ENCODE data around the gene TARDBP. TPM values are rescaled to one million over a fixed set of nuclear protein-coding genes. Genes with fewer than 3 reads are reported as not detected.
"Not testable (repeated sequence)": the region's sequence is repeated elsewhere in the genome, so short reads cannot be mapped to it uniquely, and the experiment has no call there.

Gene TARDBP
- total and polyA plus RNA-seq, 4 donors = 88.7 to 205 (median 122) TPM

DNA sequence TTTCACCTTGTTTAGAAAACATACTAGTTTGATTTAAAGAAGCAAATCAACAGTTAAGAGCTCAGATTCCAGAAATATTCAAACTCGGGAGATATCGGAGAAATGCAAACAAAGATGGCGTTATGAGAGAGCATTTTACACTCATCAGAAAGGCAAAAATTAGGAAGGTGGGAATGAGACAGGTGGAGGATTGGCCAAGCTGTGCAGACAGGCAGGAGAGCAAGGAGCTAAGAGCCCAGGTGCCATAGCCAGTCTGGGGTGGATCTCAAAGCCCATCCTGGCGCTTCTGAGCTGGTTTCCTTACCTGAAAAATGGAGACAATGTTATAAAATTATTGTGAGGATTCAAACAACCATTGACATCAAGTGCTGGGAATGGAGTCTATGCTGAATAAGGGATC is 19.6 kb upstream of the TARDBP start:
- DNase-seq = no peak
- WGBS, 2 donors = 68 to 86% methylated on average over 4 of the region's 4 CpGs
- TF ChIP-seq, protein P1, sequence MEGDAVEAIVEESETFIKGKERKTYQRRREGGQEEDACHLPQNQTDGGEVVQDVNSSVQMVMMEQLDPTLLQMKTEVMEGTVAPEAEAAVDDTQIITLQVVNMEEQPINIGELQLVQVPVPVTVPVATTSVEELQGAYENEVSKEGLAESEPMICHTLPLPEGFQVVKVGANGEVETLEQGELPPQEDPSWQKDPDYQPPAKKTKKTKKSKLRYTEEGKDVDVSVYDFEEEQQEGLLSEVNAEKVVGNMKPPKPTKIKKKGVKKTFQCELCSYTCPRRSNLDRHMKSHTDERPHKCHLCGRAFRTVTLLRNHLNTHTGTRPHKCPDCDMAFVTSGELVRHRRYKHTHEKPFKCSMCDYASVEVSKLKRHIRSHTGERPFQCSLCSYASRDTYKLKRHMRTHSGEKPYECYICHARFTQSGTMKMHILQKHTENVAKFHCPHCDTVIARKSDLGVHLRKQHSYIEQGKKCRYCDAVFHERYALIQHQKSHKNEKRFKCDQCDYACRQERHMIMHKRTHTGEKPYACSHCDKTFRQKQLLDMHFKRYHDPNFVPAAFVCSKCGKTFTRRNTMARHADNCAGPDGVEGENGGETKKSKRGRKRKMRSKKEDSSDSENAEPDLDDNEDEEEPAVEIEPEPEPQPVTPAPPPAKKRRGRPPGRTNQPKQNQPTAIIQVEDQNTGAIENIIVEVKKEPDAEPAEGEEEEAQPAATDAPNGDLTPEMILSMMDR (IDR thresholded peaks at IDR 0.05; ENCODE audit: control extremely low read depth, extremely low read depth) = no peak
- ATAC-seq (ENCODE audit: insufficient read depth, low FRiP score) = no peak
- Histone ChIP-seq H3K27me3 (ENCODE audit: control insufficient read depth in 3 of 3, insufficient read depth in 3 of 3, low read length in 2 of 3) (no peaks in the 10 kb centered on the region), H3K27ac (ENCODE audit: low read depth in 1 of 2, low read length in 1 of 2) (no peak overlapping the region), H3K4me1 (ENCODE audit: control insufficient read depth in 5 of 5, insufficient read depth in 5 of 5, low read length in 5 of 5) (no peaks in the 10 kb centered on the region), H3K36me3 (ENCODE audit: control insufficient read depth in 4 of 4, insufficient read depth in 4 of 4, low read length in 4 of 4) (no peaks in the 10 kb centered on the region), H3K9ac (ENCODE audit: insufficient read depth in 1 of 2, low read length in 2 of 2) (no peak overlapping the region), H3K4me3 (no peak overlapping the region), H3K9me3 (ENCODE audit: control insufficient read depth in 4 of 4, insufficient read depth in 3 of 4, low read length in 3 of 4) (no peaks in the 10 kb centered on the region)

DNA sequence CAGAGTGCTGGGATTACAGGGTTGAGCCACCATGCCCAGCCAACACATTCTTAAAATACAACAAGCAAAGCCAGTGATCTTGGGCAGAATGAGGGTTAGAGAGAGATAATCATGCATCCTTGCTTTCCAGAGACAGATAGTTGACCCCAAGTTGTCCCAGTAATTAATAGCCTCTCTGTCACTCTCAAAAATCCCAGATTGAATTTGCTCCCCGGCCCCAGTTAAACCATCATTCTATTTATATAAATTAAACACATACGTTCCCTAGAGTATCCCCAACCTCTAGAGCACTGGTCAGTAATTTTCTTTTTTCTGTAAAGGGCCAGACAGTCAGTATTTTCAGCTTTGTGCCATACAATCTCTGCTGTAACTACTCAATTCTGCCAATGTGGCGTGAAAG is 16.4 kb upstream of the TARDBP start:
- Histone ChIP-seq H3K27ac (ENCODE audit: low read depth in 1 of 2, low read length in 1 of 2) (no peak overlapping the region), H3K9me3 (ENCODE audit: control insufficient read depth in 4 of 4, insufficient read depth in 3 of 4, low read length in 3 of 4) (peaks cover 0 to 3% (median 0%) of the 10 kb centered on the region in 4 donors), H3K9ac (ENCODE audit: insufficient read depth in 1 of 2, low read length in 2 of 2) (no peak overlapping the region), H3K36me3 (ENCODE audit: control insufficient read depth in 4 of 4, insufficient read depth in 4 of 4, low read length in 4 of 4) (no peaks in the 10 kb centered on the region), H3K27me3 (ENCODE audit: control insufficient read depth in 3 of 3, insufficient read depth in 3 of 3, low read length in 2 of 3) (no peaks in the 10 kb centered on the region), H3K4me3 (no peak overlapping the region), H3K4me1 (ENCODE audit: control insufficient read depth in 5 of 5, insufficient read depth in 5 of 5, low read length in 5 of 5) (no peaks in the 10 kb centered on the region)
- WGBS, 2 donors = 93 to 97% methylated on average over 3 of the region's 3 CpGs
- DNase-seq (no peak), ATAC-seq (ENCODE audit: insufficient read depth, low FRiP score) (no peak)
- TF ChIP-seq, protein P1 (IDR thresholded peaks at IDR 0.05; ENCODE audit: control extremely low read depth, extremely low read depth) = no peak

DNA sequence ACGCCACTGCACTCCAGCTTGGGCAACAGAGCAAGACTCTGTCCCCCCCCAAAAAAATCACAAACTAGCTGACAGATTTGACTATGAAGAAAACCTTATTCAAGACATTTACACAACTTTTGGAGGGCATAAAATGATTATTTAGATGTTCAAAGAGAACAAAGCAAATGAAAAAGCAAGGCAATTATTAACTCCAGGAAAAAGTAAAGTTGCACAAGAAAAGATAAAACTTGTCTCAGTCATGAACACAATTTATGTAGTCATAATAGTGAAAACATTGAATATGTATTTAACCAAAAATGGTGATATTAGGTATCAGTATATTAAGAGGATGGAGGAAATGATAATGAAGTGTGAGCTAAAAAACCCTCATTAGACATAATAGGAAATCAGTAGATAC is 11.9 kb upstream of the TARDBP start:
- ATAC-seq (ENCODE audit: insufficient read depth, low FRiP score) (no peak), DNase-seq (no peak)
- Histone ChIP-seq H3K27ac (ENCODE audit: low read depth in 1 of 2, low read length in 1 of 2) (no peak overlapping the region), H3K9me3 (ENCODE audit: control insufficient read depth in 4 of 4, insufficient read depth in 3 of 4, low read length in 3 of 4) (peaks cover 0 to 3% (median 0%) of the 10 kb centered on the region in 4 donors), H3K36me3 (ENCODE audit: control insufficient read depth in 4 of 4, insufficient read depth in 4 of 4, low read length in 4 of 4) (no peaks in the 10 kb centered on the region), H3K4me3 (no peak overlapping the region), H3K9ac (ENCODE audit: insufficient read depth in 1 of 2, low read length in 2 of 2) (no peak overlapping the region), H3K27me3 (ENCODE audit: control insufficient read depth in 3 of 3, insufficient read depth in 3 of 3, low read length in 2 of 3) (no peaks in the 10 kb centered on the region), H3K4me1 (ENCODE audit: control insufficient read depth in 5 of 5, insufficient read depth in 5 of 5, low read length in 5 of 5) (no peaks in the 10 kb centered on the region)
- TF ChIP-seq, protein P1 (IDR thresholded peaks at IDR 0.05; ENCODE audit: control extremely low read depth, extremely low read depth) = no peak
- WGBS, 2 donors = 92 to 100% methylated on average over 1 of the region's 1 CpG

DNA sequence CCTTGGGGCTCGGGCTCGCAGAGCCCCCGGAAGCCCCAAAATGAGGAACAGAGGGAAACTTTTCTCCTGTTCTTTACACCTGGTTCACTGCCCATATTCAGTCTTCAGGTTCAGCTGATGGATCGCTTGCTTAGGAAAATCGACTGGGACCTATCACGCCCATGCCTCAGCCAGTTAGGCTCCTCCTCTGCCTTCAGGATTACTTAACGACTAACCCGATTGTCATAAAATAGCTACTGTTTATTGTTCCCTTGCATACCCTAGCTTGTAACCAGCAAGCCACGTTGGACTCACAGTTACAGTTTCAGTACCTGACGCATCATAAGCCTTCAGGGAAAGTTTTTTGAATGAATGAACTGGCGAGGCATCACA is 692 bp downstream of the TARDBP start:
- peaks cover 16 to 34% (median 27%) of the 10 kb centered on the region in 4 donors for H3K36me3 ChIP-seq (ENCODE audit: control insufficient read depth in 4 of 4, insufficient read depth in 4 of 4, low read length in 4 of 4)
- peak overlapping the region; percentile 86 to 92 for H3K9ac ChIP-seq (ENCODE audit: insufficient read depth in 1 of 2, low read length in 2 of 2)
- H3K4me3 ChIP-seq = peak overlapping the region; percentile 100
- H3K27ac ChIP-seq (ENCODE audit: low read depth in 1 of 2, low read length in 1 of 2) = peak overlapping the region; percentile 89 to 100
- H3K4me1 ChIP-seq (ENCODE audit: control insufficient read depth in 5 of 5, insufficient read depth in 5 of 5, low read length in 5 of 5) = peaks cover 0 to 16% (median 5%) of the 10 kb centered on the region in 5 donors
- ATAC-seq (ENCODE audit: insufficient read depth, low FRiP score) (no peak), DNase-seq (no peak)
- 3 to 4% methylated on average over 11 of the region's 11 CpGs for WGBS, 2 donors
- TF ChIP-seq, protein P1 (IDR thresholded peaks at IDR 0.05; ENCODE audit: control extremely low read depth, extremely low read depth) = no peak
- no peaks in the 10 kb centered on the region for H3K9me3 ChIP-seq (ENCODE audit: control insufficient read depth in 4 of 4, insufficient read depth in 3 of 4, low read length in 3 of 4)
- H3K27me3 ChIP-seq (ENCODE audit: control insufficient read depth in 3 of 3, insufficient read depth in 3 of 3, low read length in 2 of 3) = no peaks in the 10 kb centered on the region

DNA sequence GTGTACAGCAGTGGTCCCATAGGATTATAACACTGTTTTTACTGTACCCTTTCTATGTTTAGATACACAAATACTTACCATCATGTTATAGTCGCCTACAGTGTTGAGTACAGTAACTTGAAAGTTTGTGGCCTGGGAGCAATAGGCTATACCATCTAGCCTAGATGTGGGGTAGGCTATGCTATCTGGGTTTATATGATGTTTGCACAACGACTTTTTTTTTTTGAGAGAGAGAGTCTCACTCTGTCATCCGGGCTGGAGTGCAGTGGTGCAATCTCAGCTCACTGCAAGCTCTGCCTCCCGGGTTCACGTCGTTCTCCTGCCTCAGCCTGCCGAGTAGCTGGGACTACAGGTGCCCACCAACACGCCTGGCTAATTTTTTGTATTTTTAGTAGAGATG is 6.9 kb downstream of the TARDBP start:
- H3K4me1 ChIP-seq (ENCODE audit: control insufficient read depth in 5 of 5, insufficient read depth in 5 of 5, low read length in 5 of 5); ATAC-seq (ENCODE audit: insufficient read depth, low FRiP score); H3K9ac ChIP-seq (ENCODE audit: insufficient read depth in 1 of 2, low read length in 2 of 2); H3K9me3 ChIP-seq (ENCODE audit: control insufficient read depth in 4 of 4, insufficient read depth in 3 of 4, low read length in 3 of 4); H3K27ac ChIP-seq (ENCODE audit: low read depth in 1 of 2, low read length in 1 of 2); DNase-seq; H3K27me3 ChIP-seq (ENCODE audit: control insufficient read depth in 3 of 3, insufficient read depth in 3 of 3, low read length in 2 of 3); H3K4me3 ChIP-seq: not testable (repeated sequence)
- peaks cover 41 to 58% (median 52%) of the 10 kb centered on the region in 4 donors for H3K36me3 ChIP-seq (ENCODE audit: control insufficient read depth in 4 of 4, insufficient read depth in 4 of 4, low read length in 4 of 4)
- 82 to 86% methylated on average over 8 of the region's 8 CpGs for WGBS, 2 donors

All from lung (tissue), 12 donors.